Stimulated activated CD4-positive, alpha-beta T cell treated with anti-CD3 and anti-CD28 coated beads, Interleukin-4, amount 100 ng/mL, for 48 hours (primary cell): ENCODE results near the gene EHD4.

Source experiments
- DNase-seq, 2 donors: peaks; one replicate each; pipeline ENCODE4 v3.0.0-alpha.2; 2020; ENCODE audit warnings: low read depth in 2 of 2

EHD4 gene

DNA sequence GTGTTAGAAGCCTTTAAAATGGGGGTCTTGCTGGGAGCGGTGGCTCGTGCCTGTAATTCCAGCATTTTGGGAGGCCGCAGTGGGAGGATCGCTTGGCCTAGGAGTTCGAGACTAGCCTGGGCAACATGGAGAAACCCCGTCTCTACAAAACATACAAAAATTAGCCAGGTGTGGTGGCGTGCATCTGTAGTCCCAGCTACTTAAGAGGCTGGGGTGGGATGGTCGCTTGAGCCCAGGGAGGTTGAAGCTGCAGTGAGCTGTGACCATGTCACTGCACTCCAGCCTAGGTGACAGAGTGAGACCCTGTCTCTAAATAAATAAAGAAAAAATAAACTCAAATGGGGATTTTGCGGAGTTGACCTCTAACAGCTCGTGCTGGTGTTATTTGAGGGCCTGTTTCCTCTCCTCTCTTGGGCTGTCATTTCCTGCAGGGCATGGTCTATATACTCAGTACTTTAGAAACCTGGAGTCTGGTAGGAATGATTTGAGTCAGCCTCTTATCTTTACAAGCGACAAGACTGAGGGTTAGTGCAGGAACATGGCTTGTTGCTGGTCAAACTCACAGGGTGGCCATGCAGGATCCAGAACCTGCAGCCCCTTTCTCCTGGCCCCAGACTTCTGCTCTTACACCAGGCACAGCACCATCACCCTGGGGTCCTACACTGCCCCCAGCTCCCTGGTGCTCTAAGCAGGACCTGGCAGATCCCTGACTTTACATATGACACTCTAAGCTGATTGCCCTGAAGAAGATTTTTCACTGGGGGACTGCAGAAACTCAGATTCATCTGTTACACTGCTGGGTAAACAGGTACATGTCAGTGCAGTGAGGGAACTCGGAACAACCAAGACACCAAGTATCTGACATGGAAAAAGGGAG is 15.1 kb downstream of the EHD4 start:
- DNase-seq = no peak

DNA sequence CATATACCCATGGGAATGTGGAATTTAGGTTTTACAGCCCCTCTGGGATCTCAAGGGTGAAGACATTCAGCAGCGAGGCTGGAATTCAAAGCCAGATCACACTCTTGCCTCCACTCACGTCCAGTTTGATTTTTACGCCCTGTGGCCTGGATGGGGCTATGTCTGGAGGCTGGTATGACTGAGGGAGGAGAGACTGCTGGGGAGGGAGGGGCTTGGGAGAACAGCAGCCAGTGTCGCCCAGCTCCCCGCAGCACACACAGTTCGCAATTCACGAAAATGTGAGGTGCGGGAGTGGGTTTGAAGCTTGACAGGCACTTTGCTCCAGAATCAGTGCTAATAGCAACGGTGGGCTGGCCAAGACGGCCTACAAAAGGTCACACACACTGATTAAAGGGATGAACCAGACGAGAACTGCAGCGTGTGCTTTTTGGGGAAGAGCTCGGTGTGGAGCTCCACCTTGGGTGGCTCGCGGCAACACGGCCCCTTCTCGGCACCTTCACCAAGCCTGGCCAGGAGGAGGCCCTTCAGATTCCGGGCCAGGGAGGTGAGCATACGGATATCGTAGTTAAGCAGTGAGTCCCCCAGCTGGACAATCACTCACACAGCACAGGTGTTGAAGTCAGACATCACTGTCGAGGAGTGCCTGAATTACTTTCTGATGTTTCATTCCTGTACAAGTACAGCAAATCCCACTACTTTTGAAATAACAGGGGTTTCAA is 16.4 kb downstream of the EHD4 start:
- no peak for DNase-seq

DNA sequence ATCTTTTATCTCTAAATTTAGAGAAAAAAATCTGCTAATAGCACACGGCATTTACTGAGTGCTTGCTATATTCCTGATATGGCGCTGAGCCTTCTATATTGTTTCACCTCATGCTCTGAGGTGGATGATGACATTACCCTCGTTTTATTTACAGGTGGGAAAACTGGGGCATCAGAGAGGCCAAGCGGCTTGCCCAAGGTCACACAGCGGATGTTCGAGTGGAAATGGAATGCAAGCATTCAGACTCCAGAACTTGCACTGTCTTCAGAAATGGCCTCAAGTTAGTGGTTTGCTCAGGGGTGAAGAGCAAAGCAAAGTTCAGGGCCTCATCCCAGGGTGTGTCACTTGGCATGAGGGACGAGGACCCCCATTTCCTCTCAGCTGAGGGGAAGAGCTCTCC is 17.3 kb downstream of the EHD4 start:
- DNase-seq = no peak

DNA sequence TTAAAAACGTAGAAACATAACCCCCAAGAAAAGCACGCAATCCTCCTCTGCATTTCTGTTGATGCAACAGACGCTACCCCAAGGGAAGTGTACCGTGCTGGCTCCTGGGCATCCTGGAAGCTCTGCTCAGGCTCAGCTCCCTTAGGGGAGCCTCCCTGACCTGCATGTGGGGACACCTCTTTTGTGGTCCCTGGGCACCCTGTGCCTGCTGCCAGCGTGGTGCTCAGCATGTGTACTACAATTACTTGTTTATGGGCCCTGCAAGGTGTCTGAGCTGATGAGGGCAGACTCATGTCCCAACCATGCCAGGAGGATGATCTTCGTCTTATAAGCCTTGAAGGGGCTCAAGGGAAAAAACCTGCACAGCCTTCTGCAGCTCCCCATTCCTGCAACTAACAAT is 18.3 kb downstream of the EHD4 start:
- no peak for DNase-seq

DNA sequence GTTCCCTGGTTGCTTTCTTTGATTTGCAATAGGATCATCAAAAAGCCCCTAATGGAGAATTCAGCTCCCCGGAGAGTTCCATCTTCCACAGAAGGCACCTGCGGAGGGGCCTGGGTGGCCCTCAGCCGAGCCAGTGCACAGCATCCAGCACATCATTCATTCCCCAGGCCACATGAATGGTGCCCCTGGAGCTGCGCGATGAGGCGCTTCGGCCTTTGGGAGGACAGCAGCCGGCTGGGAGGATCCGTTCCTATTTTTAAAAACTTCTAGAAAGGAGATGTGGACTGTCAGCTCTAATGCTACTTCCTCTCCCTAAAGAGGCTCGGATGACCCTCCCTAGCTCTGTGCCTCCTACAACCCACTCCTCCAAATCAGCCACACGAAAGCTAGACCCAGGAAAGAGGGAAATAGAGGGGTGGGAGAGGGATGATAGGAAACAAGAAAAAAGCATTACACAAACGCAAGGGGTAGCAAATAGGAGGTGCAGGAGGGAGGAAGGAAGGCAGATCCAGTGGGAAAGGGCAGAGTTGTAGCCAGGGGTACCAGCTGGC is 20.3 kb downstream of the EHD4 start:
- no peak for DNase-seq

DNA sequence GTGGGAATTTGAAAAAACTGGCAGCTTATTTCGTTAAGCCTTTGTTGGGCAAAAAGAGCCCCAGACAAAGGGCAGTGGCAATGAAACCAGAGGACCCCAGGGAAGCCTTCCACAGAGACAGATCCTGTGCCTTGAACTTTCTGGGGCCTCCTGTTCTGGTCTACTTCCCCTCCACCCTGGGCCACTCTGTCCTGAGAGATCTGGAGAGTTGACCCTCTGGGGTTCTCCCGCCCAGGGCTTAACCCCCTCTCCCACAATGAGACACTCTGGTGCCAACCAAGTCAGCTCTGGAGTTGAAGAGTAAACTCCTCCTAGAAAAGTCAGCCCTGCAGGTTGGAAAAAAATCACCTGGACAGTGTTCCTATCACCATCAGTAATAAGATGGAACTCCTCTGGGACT is 20.8 kb downstream of the EHD4 start:
- no peak for DNase-seq

DNA sequence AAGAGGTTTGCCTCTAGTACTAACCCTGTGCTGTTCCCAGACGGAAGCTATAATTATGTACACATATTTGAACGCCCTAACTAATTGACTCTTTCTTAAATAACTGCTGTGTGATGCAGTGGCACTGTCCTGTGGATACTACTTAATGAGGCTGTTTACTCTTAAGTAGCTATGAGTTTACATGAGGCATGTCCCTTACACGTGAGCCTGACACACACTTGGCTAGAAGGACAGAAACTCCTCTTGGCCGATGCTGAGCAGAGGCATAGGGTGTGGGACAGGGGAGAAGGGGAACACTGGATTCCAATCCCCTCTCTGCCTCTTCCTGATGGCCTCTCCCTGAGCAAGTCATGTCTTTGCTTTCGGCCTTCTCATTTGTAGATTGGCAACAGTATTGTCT is 21.9 kb downstream of the EHD4 start:
- DNase-seq = no peak

DNA sequence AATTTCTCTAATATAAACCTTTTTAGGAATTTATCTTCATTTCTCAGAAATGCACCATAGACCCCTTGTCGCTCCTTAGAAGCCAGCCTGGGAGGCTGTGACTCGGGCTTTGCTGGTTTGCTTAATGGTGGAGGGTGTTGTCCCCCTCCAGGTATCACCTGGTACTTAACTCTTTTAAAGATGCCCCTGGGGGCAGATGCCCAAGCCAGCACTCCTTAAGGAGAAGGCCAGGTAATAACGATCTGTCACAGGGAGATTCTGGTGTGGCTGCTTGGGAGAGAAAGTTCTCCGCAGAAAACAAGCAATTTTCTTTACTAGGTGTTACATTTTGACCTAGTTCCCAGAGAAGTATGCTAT is 22.3 kb downstream of the EHD4 start:
- DNase-seq = no peak

DNA sequence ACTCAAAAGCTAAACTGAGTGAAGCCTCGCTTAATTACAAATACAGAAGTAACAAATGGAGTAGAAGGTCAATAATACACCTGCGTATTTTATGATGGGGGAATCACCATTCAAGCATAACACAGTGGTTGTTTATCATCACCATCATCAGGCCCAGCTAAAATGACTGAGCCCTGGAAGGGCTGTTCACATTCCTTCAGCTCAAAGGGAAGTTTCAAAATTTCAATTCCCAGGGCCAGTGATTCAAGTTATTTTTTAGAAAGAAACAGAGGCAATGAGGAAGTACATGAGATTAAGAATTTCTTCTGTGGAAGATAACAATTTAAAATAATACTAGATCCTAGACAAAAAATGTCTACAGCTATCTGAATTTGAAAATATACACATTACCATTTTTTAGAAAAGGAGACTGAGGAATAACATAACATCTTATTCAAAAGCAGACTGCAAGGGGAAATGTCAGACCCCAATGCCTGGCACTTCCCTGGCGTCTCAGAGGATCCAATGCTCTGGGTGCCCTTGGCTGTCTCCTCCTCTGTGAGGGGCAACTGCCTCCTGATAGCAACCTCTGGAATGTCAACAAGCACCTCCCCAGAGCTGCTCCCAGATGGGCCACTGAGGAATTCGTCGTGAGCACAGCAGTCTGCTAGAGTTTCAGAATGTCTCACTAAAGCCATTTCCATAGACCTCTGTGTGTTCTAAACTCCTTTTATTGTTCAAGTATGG is 22.8 kb downstream of the EHD4 start:
- no peak for DNase-seq

DNA sequence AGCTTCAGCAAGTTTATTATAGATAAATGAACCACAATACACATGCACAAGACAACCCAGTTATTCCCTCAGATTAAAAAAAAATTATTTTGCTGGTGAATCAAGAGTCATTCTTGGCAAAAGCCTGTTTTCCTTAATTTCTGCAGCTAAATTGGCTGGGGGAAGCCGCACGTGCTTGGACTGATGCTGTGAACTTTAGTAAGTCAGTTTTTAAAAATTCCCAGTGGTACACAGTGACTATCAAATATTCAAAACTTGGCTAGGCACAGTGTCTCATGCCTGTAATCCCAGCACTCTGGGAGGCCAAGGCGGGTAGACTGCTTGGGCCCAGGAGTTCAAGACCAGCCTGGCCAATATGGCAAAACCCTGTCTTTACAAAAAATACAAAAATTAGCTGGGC is 23.9 kb downstream of the EHD4 start:
- no peak for DNase-seq

DNA sequence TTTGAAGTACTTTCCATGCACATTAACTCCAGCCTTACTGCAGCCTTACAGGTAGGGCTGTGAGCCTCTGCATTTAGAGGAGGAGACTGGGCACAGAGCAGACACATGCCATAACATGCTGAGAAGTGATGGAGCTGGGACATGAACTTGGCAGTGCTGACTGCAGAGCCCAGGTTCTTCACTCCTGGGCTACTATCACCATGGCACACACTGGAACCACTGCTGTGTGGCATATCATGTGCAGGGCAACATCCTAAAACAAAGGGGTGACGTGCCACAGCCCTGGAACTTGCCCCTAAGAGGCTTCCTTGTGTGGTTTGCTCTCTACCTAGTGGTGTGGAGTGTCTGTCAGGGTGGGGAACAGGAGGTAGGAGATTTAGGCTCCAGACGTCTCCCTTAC is 25.4 kb downstream of the EHD4 start:
- no peak for DNase-seq

DNA sequence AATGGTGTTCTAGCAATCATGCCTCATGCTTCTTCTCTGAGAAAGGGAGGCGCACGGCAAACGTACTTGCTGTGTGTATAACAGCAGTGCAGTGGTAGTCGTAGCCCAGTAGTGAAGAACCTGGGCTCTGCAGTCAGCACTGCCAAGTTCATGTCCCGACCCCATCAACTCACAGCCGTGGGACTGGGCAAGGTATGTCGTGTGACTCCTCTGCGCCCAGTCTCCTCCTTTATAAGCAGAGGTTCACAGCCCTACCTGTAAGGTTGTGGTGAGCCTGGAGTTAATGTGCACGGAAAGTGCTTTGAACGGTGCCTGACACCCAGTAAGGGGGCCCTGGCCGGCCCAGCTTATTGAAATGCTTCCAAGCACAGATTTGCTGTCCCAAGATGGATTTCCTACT is 26.6 kb downstream of the EHD4 start:
- no peak for DNase-seq

DNA sequence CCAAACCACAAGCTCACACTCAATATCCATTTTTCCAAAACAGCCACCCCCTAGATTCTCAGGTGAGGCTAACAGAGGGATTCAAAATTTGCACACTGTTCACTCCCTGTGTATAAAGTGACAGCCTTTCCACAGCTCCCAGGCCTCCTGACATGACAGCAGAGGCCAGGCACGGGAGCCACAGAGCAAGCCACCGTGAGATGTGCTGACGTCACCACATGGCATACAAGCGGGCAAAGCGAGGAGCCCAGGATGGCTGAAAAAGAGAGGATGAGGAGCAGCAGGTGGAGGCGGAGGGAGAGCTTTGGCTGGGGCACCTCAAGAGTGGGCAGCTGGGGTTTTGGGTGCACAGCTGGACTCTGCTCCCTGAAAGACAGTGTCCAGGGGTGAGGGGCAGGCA is 27.1 kb downstream of the EHD4 start:
- no peak for DNase-seq

DNA sequence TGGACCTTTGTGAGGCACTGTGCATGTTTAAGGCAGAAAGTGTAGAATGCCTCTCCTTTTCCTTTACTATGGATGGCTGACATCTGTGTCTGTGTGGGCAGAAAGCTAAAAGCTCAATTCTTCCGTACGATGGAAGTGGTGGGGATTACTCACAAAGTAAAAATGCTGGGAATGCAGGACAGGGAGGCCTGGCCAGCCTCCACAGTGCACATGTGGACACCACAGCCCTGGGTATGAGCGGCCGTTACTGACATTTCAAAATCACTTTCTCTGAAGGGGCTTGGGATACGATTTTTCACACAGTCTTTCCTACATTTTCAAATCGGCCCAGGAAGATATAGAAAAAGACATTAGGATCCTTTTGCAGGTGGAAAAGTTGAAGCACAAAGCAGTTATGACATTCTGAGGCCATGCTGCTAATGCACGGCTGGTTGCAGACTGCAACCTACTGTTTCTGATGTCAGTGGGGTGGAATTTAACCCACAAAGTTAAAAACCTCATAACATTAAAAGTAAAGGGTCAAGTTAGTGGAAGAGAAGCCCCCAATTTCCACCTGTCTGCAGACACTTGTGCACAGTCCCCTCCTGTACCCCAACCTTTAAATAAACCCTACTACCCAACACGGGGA is 27.9 kb downstream of the EHD4 start:
- no peak for DNase-seq

DNA sequence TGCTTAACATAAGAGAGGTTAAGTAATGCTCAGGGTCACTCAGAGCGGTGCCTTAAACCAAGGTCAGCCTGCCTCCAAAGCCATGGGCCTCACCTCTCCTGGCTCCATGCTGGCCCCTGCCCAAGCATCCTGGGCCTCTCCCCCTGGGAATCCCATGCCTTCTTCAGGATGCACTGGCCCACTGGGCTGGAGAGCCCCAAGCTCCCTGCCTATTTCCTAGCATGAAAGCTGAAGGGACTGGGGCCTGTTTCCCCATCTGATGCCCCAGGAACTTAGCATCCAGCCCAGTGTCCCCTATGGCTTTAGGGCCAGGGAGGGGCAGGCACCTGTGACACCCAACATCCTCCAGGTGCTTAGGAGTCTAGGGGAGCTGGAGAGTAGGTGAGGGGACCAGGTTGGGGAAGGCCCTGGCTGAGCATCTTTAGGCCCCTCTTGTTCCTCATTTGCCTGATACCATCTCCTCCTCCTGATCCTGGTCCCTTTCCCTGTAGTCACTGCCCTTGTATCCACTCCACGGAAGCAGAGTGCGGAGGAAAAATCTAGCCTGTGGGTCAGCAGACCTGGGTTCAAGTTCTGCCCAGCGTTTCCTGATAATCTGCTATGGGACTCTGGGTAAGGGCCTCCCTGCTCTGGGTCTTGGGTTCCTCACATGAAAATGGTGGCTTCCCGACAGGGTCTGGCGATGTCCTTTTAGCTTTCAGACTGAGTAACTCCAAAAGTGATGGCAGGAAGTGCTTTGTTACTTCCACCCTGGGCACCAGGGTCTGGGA is 28.6 kb downstream of the EHD4 start:
- no peak for DNase-seq

DNA sequence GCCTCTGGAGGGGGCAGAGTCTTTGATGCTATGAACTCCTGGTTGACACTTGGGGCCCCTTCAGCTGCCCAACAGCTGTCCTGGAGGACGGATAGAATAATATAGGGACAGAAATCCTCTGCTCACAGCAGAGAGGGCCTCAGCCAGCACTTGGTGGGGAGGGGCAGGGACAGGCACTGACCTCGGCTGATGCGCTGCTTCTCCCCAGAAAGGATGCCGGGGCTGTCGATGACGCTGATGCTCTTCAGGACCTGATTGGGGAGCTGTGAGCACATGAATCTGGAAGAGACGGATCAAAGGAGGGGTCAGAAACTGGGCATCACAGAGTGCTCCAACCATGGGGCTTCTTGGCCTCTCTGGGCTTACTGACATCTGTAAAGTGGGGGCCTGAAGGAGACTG is 29.5 kb downstream of the EHD4 start:
- DNase-seq = no peak

DNA sequence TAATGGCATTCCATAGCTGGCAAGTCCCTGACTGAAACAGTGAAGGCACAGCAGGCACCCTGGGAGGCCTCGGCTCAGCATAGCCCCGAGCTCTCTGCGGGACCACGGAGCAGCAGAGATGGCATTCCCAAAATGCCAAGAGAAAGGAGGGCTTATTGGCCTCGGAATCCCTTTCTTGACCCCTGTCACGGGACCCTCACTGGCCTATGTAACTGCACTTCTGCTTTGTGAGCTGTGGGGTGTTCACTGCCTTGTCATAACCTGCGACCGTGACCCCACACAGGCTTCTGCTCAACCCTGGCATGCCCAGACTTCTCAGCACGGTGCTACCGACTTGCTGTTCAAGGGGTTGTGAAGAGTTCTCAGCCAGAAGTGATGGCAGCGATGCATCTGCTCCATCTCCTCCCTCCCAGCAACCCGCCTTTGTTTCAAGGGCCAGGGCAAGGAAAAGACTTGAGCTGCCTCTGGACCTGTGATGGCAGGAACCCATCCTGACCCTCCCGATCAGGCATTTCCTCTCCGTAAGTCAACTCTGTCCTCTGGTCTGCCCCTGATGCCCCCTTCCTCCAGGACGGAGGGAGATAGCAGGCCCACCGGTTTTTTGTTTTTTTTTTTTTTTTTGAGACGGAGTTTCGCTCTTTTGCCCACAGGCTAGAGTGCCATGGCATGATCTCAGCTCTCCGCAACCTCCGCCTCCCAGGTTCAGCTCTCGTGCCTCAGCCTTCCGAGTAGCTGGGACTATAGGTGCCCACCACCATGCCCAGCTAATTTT is 30.5 kb downstream of the EHD4 start:
- no peak for DNase-seq

DNA sequence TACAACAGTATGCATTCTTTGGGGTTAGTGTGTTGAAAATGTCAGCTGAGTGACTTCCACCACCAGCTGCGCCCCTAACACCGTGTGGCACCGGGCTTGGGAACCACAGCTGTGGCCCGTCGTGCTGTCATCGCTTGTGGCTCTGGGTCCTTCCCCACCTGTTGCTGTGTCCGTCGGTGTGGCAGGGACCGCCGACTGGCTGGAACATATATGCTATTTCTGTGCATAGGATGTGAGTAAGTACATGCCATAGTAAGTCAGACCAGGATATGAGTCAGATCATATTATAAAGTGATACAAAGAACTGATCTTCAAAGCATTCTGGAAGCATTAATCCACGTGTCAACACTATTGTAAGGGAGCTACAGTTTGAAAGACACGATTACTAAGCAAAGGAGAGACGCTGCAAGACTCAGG is 31.9 kb downstream of the EHD4 start:
- DNase-seq = peak; percentile 38 to 44

DNA sequence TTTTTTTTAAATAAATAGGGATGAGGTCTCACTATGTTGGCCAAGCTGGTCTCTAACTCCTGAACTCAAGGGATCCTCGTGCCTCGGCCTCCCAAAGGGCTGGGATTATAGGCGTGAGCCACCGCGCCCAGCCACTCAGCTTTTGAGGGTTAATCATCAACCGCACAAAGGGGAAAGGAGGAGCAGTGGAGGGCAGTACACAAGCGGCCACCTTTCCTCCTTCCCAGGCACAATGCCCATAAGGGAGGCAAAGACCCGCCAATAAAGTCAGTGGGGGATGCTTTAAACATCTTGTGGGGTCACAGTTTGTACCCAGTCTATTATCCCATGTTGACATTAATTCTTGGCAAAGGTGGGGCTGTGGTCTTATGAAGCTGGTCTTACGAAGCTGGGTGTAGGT is 32.4 kb downstream of the EHD4 start:
- no peak for DNase-seq

DNA sequence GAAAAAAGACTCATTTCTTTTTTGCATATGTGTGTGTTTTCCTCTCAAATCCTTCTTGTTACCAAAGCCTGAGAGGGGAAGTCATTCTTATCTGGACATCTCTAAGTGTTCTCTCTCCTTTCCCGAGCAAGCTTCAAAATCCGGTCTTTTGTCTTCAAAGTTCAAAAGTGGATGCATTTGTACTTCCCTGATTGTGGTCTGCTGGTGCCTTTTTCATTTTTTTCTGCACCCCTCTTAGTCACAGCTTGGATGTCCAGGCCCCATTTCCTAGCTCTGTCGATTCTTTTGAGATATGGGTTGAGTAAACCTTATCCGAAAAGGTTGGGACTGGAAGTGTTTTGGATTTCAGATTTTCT is 34.8 kb downstream of the EHD4 start:
- no peak for DNase-seq
